Endothelial cell of umbilical vein (primary cell): ENCODE results near the gene PGAM1. TPM values are rescaled to one million over a fixed set of nuclear protein-coding genes. Genes with fewer than 3 reads are reported as not detected.

Experiments
- BruUV-seq: library from RNA; stranded (reverse); fragments of 400-500 nt; replicated peaks from 2 replicates; lab custom pipeline; 2021; lab: Mats Ljungman, UMichigan
- CTCF ChIA-PET: fragments of 300-600, 350-600 bp; sonication (Branson Sonifier 250); formaldehyde crosslinking; loops from one replicate; lab custom pipeline; 2021; ENCODE audit warnings: antibody characterized with exemption, inconsistent platforms; lab: Charles Lee
- POLR2A ChIA-PET: fragments of 300-600, 350-600 bp; sonication (Branson Sonifier 250); formaldehyde crosslinking; loops from one replicate; lab custom pipeline; 2021; ENCODE audit warnings: antibody characterized with exemption, inconsistent platforms; lab: Charles Lee
- DNase-seq: peaks from one replicate; pipeline ENCODE4 v3.0.0-alpha.2; 2011; ENCODE audit warnings: low read depth, low spot score
- FAIRE-seq: peaks from 2 replicates; lab custom pipeline; 2011; peaks lifted over from hg19 to GRCh38; lab: Jason Lieb, UNC
- H2AFZ ChIP-seq: 2 replicates; pipeline ENCODE4 v1.6.0; 2012; ENCODE audit warnings: low read depth, low read length, control low read depth, inconsistent platforms
- H3K27ac ChIP-seq: 2 replicates; pipeline ENCODE4 v1.5.1; 2011; ENCODE audit warnings: low read depth, mild to moderate bottlenecking, control low read depth, low read length, moderate library complexity; ENCODE audit not compliant: insufficient read depth
- H3K27me3 ChIP-seq, 2 experiments: 2 replicates each; pipeline versions ENCODE4 v1.6.0 to v1.6.1; 2011; ENCODE audit warnings: low read length in 2 of 2, mixed read lengths in 1 of 2; ENCODE audit not compliant: control insufficient read depth in 2 of 2, insufficient read depth in 2 of 2
- H3K36me3 ChIP-seq, 2 experiments: 2 replicates in 1 of 2; 3 replicates in 1 of 2; pipeline ENCODE4 v1.5.1; 2011; ENCODE audit warnings: low read length in 2 of 2, mild to moderate bottlenecking in 1 of 2, moderate library complexity in 1 of 2; ENCODE audit not compliant: control insufficient read depth in 2 of 2, insufficient read depth in 2 of 2; ENCODE audit errors: extremely low read depth in 1 of 2
- H3K4me1 ChIP-seq: 3 replicates; pipeline ENCODE4 v1.5.1; 2011; ENCODE audit warnings: mild to moderate bottlenecking, low read length; ENCODE audit not compliant: control insufficient read depth, insufficient read depth; ENCODE audit errors: extremely low read depth
- H3K4me2 ChIP-seq: 2 replicates; pipeline ENCODE4 v1.6.1; 2011; ENCODE audit warnings: low read length, control low read depth, mixed read lengths; ENCODE audit not compliant: insufficient read depth
- H3K4me3 ChIP-seq, 3 experiments: fragments of 200-600 bp in 1 of 3; sonication (generic), shearing (Covaris generic) in 1 of 3; replicated peaks in 1 of 3; 2 replicates each; pipeline ENCODE4 v1.5.1; 2011 to 2016; ENCODE audit warnings: control low read depth in 3 of 3, low read length in 3 of 3, mild to moderate bottlenecking in 2 of 3, inconsistent platforms in 1 of 3, low read depth in 1 of 3, moderate library complexity in 1 of 3; ENCODE audit not compliant: insufficient read depth in 1 of 3
- H3K79me2 ChIP-seq: 2 replicates; pipeline ENCODE4 v1.6.0; 2012; ENCODE audit warnings: low read length, inconsistent platforms; ENCODE audit not compliant: control insufficient read depth, insufficient read depth
- H3K9ac ChIP-seq: replicated peaks from 2 replicates; pipeline ENCODE3; 2011; ENCODE audit warnings: low read length, control low read depth; ENCODE audit not compliant: insufficient read depth; ENCODE audit errors: extremely low read depth
- H3K9me1 ChIP-seq: replicated peaks from 3 replicates; pipeline ENCODE4 v1.6.0; 2011; ENCODE audit warnings: mild to moderate bottlenecking, low read length; ENCODE audit not compliant: control insufficient read depth, insufficient read depth; ENCODE audit errors: extremely low read depth
- H3K9me3 ChIP-seq: replicated peaks from 2 replicates; pipeline ENCODE4 v1.5.1; 2012; ENCODE audit warnings: low read length, inconsistent platforms; ENCODE audit not compliant: control insufficient read depth, insufficient read depth
- H4K20me1 ChIP-seq: replicated peaks from 2 replicates; pipeline ENCODE3; 2011; ENCODE audit warnings: mild to moderate bottlenecking, low read length; ENCODE audit not compliant: control insufficient read depth, insufficient read depth; ENCODE audit errors: extremely low read depth
- EZH2 ChIP-seq: IDR thresholded peaks from 2 replicates; pipeline ENCODE4 v1.6.1; 2012; ENCODE audit warnings: borderline replicate concordance, low read depth, mild to moderate bottlenecking, moderate library complexity, low read length, inconsistent platforms; ENCODE audit not compliant: severe bottlenecking
- FOS ChIP-seq: IDR thresholded peaks from 2 replicates; pipeline ENCODE4 v1.6.1; 2011; ENCODE audit warnings: mild to moderate bottlenecking, low read length, moderate library complexity, borderline replicate concordance; ENCODE audit not compliant: insufficient read depth
- GATA2 ChIP-seq: IDR thresholded peaks from 2 replicates; pipeline ENCODE4 v1.7.0; 2011; ENCODE audit warnings: low read depth, mild to moderate bottlenecking, moderate library complexity, mixed read lengths, low read length; ENCODE audit not compliant: insufficient read length, insufficient read depth
- MYC ChIP-seq: IDR thresholded peaks from one replicate; pipeline ENCODE4 v1.6.1; 2011; ENCODE audit warnings: mild to moderate bottlenecking, low read depth, low read length
- POLR2A ChIP-seq: IDR thresholded peaks from 2 replicates; pipeline ENCODE4 v1.6.1; 2012; ENCODE audit warnings: low read depth, mild to moderate bottlenecking, control low read depth, low read length
- dilution Hi-C: fragments of 300-500 bp; cut with MboI; formaldehyde crosslinking; loops from one replicate; pipeline ENCODE4 v1.15.0; 2019; ENCODE audit warnings: low sequenced_read_pairs; ENCODE audit not compliant: extremely low pct_ligation_motif_present
- intact Hi-C: fragments of 100-400 bp; cut with micrococcal nuclease; formaldehyde crosslinking; loops from one replicate; pipeline ENCODE4 v1.10.0; 2022
- polyA plus RNA-seq, 4 experiments: library from polyadenylated mRNA; depleted of rRNA in 3 of 4; stranded (reverse) in 3 of 4; unstranded in 1 of 4; fragments of >200 nt; gene quantifications; 2 replicates each; pipeline versions ENCODE4 v1.2.1 to v1.2.3, GENCODE V29; 2011 to 2012; ENCODE audit warnings: missing spikeins in 1 of 4
- total RNA-seq: library from RNA; stranded (reverse); gene quantifications from 2 replicates; pipeline ENCODE4 v1.2.3, GENCODE V29; 2021
- TF ChIP-seq, protein P1 (sequence below), 2 donors: IDR thresholded peaks; 1 replicate in 1 of 2; 2 replicates in 1 of 2; pipeline ENCODE4 v1.5.1; 2011; ENCODE audit warnings: low read length in 2 of 2, mild to moderate bottlenecking in 2 of 2, moderate library complexity in 2 of 2, control low read depth in 1 of 2, inconsistent platforms in 1 of 2, low read depth in 1 of 2; ENCODE audit not compliant: insufficient read depth in 1 of 2; ENCODE audit errors: extremely low read depth in 1 of 2
- TF ChIP-seq, protein P2 (sequence below): IDR thresholded peaks from 2 replicates; pipeline ENCODE4 v1.6.1; 2011; ENCODE audit not compliant: insufficient read depth, insufficient read length

The PGAM1 gene
- total and polyA plus RNA-seq, 2 donors (not counting 3 experiments of a cell fraction or from before 2014, with no cell fraction given), result 375 TPM

- H3K27me3 ChIP-seq, result no peaks in the 10 kb centered on the region
- POLR2A ChIA-PET, result no interaction called here
- no peak overlapping the region for H3K9ac ChIP-seq
- no peak overlapping the region for H3K27ac ChIP-seq
- peaks cover 10% of the 10 kb centered on the region for H3K4me1 ChIP-seq
- BruUV-seq, result no TSS peak
- intact Hi-C loops, result no loop called here
- H3K4me3 ChIP-seq, result no peak overlapping the region
- FAIRE-seq (no peak), DNase-seq (no peak)
- H2AFZ ChIP-seq, result no peak overlapping the region
- peaks cover 4% of the 10 kb centered on the region for H3K79me2 ChIP-seq
- peaks cover 3 to 7% of the 10 kb centered on the region in 2 experiments for H3K36me3 ChIP-seq
- TF ChIP-seq EZH2 (no peak), POLR2A (no peak), MYC (no peak), FOS (no peak), GATA2 (no peak)
- TF ChIP-seq, protein P1, sequence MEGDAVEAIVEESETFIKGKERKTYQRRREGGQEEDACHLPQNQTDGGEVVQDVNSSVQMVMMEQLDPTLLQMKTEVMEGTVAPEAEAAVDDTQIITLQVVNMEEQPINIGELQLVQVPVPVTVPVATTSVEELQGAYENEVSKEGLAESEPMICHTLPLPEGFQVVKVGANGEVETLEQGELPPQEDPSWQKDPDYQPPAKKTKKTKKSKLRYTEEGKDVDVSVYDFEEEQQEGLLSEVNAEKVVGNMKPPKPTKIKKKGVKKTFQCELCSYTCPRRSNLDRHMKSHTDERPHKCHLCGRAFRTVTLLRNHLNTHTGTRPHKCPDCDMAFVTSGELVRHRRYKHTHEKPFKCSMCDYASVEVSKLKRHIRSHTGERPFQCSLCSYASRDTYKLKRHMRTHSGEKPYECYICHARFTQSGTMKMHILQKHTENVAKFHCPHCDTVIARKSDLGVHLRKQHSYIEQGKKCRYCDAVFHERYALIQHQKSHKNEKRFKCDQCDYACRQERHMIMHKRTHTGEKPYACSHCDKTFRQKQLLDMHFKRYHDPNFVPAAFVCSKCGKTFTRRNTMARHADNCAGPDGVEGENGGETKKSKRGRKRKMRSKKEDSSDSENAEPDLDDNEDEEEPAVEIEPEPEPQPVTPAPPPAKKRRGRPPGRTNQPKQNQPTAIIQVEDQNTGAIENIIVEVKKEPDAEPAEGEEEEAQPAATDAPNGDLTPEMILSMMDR (IDR thresholded peaks at IDR 0.05; ENCODE audit: extremely low read depth in 1 of 2, insufficient read depth in 1 of 2, low read depth in 1 of 2, low read length in 2 of 2), result no peak
- TF ChIP-seq, protein P2, sequence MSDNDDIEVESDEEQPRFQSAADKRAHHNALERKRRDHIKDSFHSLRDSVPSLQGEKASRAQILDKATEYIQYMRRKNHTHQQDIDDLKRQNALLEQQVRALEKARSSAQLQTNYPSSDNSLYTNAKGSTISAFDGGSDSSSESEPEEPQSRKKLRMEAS, result no peak
- no peaks in the 10 kb centered on the region for H3K9me1 ChIP-seq
- dilution Hi-C loops, result no loop called here
- H3K4me2 ChIP-seq, result no peak overlapping the region
- H4K20me1 ChIP-seq, result no peaks in the 10 kb centered on the region
- no peaks in the 10 kb centered on the region for H3K9me3 ChIP-seq
- CTCF ChIA-PET, result no interaction called here
Measured at GRCh38 chr10:97396056-97396455, 29.9 kb upstream of the PGAM1 start.
